RWPE2 (cell line): ENCODE data around the gene GPATCH4.

Source experiments
- ATAC-seq: fragments of 200-7000 bp; cut with Tn5 transposase; 3 replicates; pipeline ENCODE4 v1.9.1; 2021; ENCODE audit warnings: low read depth
- DNase-seq: peaks from one replicate; pipeline ENCODE4 v3.0.0-alpha.2; 2020; ENCODE audit warnings: low spot score
- H3K27ac ChIP-seq: fragments of 450-650 bp; 2 replicates; pipeline ENCODE4 v1.5.1; 2017; ENCODE audit warnings: mild to moderate bottlenecking; ENCODE audit not compliant: poor library complexity, severe bottlenecking
- H3K27me3 ChIP-seq: fragments of 250-450 bp; sonication (Bioruptor Pico); 2 replicates; pipeline ENCODE4 v1.5.1; 2021; ENCODE audit warnings: mild to moderate bottlenecking, moderate library complexity; ENCODE audit not compliant: insufficient read depth, poor library complexity, severe bottlenecking
- H3K36me3 ChIP-seq: fragments of 250-450 bp; sonication (Bioruptor Pico); 2 replicates; pipeline ENCODE4 v1.5.1; 2020; ENCODE audit warnings: low read depth, mild to moderate bottlenecking, moderate library complexity
- H3K4me1 ChIP-seq: fragments of 250-450 bp; sonication (Bioruptor Pico); 2 replicates; pipeline ENCODE4 v1.5.1; 2021; ENCODE audit warnings: mild to moderate bottlenecking, moderate library complexity; ENCODE audit not compliant: insufficient read depth, poor library complexity, severe bottlenecking
- H3K4me3 ChIP-seq: fragments of 250-450 bp; sonication (Bioruptor Pico); 2 replicates; pipeline ENCODE4 v1.5.1; 2021; ENCODE audit warnings: mild to moderate bottlenecking, moderate library complexity; ENCODE audit not compliant: severe bottlenecking
- H3K9me3 ChIP-seq: fragments of 250-450 bp; sonication (Bioruptor Pico); 2 replicates; pipeline ENCODE4 v1.5.1; 2021; ENCODE audit warnings: mild to moderate bottlenecking, moderate library complexity; ENCODE audit not compliant: severe bottlenecking
- TF ChIP-seq, protein P1 (sequence below): fragments of 450-650 bp; IDR thresholded peaks from one replicate; pipeline ENCODE4 v1.5.1; 2017; ENCODE audit warnings: mild to moderate bottlenecking, moderate library complexity; ENCODE audit not compliant: poor library complexity, severe bottlenecking

Gene GPATCH4

DNA sequence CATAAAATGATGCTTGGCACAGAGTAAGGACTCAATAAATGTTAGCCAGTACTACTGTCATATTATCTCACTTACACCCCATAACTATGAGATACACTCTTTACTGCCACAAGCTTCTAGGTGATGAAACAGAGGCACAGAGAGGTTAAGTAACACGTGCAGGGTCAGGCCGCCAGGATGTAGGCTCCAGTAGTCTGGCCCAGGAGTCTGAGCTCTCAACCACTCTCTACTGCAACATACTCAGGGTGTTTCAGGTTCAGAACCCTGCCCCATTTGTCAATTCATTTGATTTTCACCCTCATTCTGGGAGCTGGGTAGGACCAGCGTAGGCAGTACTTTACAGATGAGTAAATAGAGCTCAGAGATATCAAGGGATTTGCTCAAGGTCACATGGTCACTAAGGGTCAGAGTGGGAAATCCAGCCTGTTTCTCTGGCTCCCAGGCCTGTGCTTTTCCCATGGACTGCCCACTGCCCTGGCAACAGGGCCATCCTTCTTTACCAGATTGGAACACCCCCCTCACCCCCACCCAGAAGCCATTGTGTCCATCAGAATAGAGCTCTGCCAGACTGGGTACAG, 50.1 kb downstream of the GPATCH4 start:
- Histone ChIP-seq H3K36me3 (peaks cover 71% of the 10 kb centered on the region), H3K9me3 (no peaks in the 10 kb centered on the region), H3K27ac (no peak overlapping the region), H3K27me3 (no peaks in the 10 kb centered on the region), H3K4me3 (no peak overlapping the region), H3K4me1 (peaks cover 6% of the 10 kb centered on the region)
- ATAC-seq (no peak), DNase-seq (no peak)
- TF ChIP-seq, protein P1, sequence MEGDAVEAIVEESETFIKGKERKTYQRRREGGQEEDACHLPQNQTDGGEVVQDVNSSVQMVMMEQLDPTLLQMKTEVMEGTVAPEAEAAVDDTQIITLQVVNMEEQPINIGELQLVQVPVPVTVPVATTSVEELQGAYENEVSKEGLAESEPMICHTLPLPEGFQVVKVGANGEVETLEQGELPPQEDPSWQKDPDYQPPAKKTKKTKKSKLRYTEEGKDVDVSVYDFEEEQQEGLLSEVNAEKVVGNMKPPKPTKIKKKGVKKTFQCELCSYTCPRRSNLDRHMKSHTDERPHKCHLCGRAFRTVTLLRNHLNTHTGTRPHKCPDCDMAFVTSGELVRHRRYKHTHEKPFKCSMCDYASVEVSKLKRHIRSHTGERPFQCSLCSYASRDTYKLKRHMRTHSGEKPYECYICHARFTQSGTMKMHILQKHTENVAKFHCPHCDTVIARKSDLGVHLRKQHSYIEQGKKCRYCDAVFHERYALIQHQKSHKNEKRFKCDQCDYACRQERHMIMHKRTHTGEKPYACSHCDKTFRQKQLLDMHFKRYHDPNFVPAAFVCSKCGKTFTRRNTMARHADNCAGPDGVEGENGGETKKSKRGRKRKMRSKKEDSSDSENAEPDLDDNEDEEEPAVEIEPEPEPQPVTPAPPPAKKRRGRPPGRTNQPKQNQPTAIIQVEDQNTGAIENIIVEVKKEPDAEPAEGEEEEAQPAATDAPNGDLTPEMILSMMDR: no peak

DNA sequence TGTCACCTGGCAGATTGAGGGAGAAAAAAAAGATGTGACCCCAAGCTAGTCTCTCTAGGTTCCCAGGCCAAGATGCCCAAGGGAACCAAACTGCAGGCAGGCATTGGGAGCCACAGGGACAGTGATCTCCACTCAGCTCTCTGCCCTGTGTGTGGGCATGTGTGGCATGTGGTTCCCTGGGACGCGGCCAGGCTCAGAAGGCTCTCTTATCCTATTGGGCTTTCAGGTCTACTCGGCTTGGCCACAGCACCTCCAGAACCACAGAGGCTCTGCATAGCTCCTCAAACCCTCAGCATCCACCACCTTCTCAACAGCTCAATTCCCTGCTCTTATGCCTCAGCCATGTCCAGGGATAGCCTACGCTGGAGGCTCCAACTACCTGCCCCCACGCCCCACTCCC, 50.9 kb downstream of the GPATCH4 start:
- Histone ChIP-seq H3K27ac (no peak overlapping the region), H3K36me3 (peaks cover 63% of the 10 kb centered on the region), H3K4me1 (peaks cover 6% of the 10 kb centered on the region), H3K27me3 (no peaks in the 10 kb centered on the region), H3K4me3 (no peak overlapping the region), H3K9me3 (no peaks in the 10 kb centered on the region)
- TF ChIP-seq, protein P1: no peak
- DNase-seq: no peak
- no peak for ATAC-seq

DNA sequence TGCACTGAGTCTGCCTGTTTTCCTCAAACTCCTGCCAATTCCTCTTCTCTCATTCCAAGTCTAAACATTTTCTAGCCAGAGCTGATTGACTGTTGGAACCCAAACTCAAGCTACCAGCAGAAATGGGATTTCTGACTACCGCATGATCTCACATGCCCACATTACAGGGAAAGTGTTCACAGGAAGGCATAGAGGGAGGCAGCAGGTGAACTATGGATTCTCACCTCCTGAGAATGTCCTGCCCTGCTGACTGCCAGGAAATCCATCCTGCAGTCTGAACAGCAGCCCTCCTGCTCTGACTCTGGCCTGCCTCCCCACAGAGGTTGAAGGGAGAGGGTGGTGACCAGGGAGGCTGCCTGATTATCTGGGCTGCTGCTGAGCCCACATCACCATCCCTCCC, 51.4 kb downstream of the GPATCH4 start:
- DNase-seq: no peak
- Histone ChIP-seq H3K27me3 (no peaks in the 10 kb centered on the region), H3K4me3 (no peak overlapping the region), H3K4me1 (peaks cover 6% of the 10 kb centered on the region), H3K36me3 (peaks cover 60% of the 10 kb centered on the region), H3K27ac (no peak overlapping the region), H3K9me3 (no peaks in the 10 kb centered on the region)
- TF ChIP-seq, protein P1: no peak
- ATAC-seq: no peak

DNA sequence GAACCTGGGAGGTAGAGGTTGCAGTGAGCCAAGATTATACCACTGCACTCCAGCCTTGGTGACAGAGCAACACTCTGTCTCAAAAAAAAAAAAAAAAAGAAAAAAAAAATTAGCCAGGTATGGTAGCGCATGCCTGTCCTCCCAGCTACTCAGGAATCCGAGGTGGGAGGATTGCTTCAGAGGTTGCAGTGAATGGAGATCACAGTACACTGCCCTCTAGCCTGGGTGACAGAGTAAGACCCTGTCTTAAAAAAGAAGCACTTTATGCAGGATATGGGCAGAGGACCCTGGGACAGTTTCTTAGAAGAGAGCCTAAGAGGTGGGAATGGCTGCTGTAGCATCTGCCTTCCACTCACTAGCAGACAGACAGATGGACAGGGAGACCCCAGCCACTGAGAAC, 51.9 kb downstream of the GPATCH4 start:
- Histone ChIP-seq H3K4me3 (no peak overlapping the region), H3K9me3 (no peaks in the 10 kb centered on the region), H3K36me3 (peaks cover 58% of the 10 kb centered on the region), H3K27ac (no peak overlapping the region), H3K27me3 (no peaks in the 10 kb centered on the region), H3K4me1 (peaks cover 6% of the 10 kb centered on the region)
- no peak for DNase-seq
- ATAC-seq: no peak
- TF ChIP-seq, protein P1: no peak

DNA sequence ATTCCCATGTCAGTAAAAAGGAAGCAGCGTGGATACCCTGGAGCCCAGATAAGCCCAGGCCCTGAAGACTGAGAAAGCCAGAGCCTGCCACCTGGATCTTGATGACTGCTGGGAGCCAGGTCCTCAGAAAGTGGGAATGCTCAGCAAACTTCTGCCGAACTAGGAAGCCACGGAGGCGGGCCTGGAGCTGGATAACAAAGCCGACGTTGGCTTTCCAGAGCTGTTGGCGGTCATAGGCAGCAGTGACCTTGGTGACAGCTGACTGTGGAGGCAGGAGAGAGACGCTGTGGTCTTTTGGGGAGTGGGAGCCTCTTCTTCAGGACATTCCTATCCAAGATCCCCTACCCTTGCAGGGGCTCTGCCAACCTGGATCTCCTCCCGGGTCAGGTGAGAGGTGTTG, 53.3 kb downstream of the GPATCH4 start:
- DNase-seq (no peak), ATAC-seq (no peak)
- no peak overlapping the region for H3K4me3 ChIP-seq
- TF ChIP-seq, protein P1: no peak
- no peak overlapping the region for H3K27ac ChIP-seq
- no peaks in the 10 kb centered on the region for H3K9me3 ChIP-seq
- no peaks in the 10 kb centered on the region for H3K27me3 ChIP-seq
- peaks cover 65% of the 10 kb centered on the region for H3K36me3 ChIP-seq
- H3K4me1 ChIP-seq: peaks cover 6% of the 10 kb centered on the region
